HG03280 (cell line): ENCODE data around the gene BCKDHB.

Experiments
- ATAC-seq: cut with Tn5 transposase; IDR thresholded peaks from one replicate; pipeline ENCODE4 v1.9.1; 2021; ENCODE audit warnings: mild to moderate bottlenecking, moderate library complexity; ENCODE audit not compliant: unreplicated experiment

BCKDHB gene

GRCh38 chr6:80364149-80364548, 257.7 kb downstream of the BCKDHB start:
- no peak for ATAC-seq

DNA sequence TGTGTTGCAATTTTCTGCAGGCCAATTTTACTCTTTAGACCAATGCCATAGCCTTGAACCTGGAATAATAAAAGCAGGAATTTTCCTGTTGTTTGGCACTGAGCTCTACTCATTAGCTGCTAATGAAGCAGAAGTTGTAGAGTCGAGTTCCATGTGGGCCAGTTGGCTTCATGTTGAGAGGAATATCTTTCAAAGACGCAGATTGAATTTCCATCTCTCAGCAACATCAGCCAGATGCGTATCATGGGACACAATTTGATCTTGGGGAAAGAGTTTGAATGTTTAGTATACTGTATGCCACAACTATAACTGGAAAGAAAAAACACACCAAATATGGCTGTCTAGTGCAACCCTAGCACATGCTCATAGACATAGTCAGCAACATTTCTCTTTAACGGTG, 259.6 kb downstream of the BCKDHB start:
- no peak for ATAC-seq

DNA sequence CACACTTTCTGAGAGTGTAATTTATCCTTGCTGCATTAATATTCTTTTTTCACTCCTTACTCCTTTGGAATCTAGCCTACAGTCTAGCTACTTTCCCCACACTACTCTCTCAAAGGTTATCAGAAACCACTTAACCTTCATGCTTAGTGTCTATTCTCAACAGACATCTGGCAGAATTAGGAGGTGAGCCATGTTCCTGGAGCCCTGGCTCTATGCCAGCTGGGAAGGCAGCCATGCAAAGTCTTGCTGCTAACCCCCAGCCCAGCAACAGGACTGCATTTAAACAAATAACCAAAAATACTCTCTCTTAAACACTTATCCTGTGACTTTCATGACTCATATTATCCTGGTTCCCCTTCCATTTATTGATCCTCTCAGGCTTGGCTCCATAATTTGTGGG, 260.2 kb downstream of the BCKDHB start:
- no peak for ATAC-seq

- no peak for ATAC-seq
These were observed 269.9 kb downstream of the BCKDHB start for GRCh38 chr6:80376411-80376810.

DNA sequence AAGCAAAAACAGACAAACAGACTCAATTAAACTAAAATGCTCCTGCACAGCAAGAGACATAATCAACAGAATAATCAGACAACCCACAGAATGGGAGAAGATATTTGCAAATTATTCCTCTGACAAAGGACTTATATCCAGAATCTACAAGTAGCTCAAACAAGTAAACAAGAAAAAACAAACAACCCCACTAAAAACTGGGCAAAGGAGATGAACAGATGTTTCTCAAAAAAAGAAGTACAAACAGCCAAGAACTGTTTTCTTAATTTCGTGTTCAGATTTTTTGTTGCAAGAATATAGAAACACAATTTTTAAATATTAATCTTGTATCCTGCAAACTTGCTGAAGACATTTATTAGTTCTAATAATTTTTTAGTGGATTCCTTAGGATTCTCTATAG, 274.1 kb downstream of the BCKDHB start:
- no peak for ATAC-seq

GRCh38 chr6:80382811-80383210, 276.3 kb downstream of the BCKDHB start:
- no peak for ATAC-seq

GRCh38 chr6:80388507-80388906, 282.0 kb downstream of the BCKDHB start:
- no peak for ATAC-seq
